ENCODE results near the gene N4BP2L2.

The N4BP2L2 gene

GRCh38 chr13:32527151-32527550 lies 11.4 kb downstream of the N4BP2L2 start:
- DNase-seq, result no peak

GRCh38 chr13:32525766-32526165 lies 12.8 kb downstream of the N4BP2L2 start:
- no peak for DNase-seq

GRCh38 chr13:32515246-32515645 lies 23.3 kb downstream of the N4BP2L2 start:
- DNase-seq, result no peak

GRCh38 chr13:32511482-32511881 lies 27.1 kb downstream of the N4BP2L2 start:
- DNase-seq, result no peak

GRCh38 chr13:32504876-32505275 lies 33.7 kb downstream of the N4BP2L2 start:
- DNase-seq, result no peak

GRCh38 chr13:32504263-32504662 lies 34.3 kb downstream of the N4BP2L2 start:
- no peak for DNase-seq

GRCh38 chr13:32503727-32504126 lies 34.9 kb downstream of the N4BP2L2 start:
- no peak for DNase-seq

- DNase-seq, result no peak
Observed at GRCh38 chr13:32501064-32501463, 37.5 kb downstream of the N4BP2L2 start.

- DNase-seq, result no peak
Observed at GRCh38 chr13:32499538-32500210, 38.9 kb downstream of the N4BP2L2 start.

- DNase-seq, result no peak
Observed at GRCh38 chr13:32497589-32497988, 41.0 kb downstream of the N4BP2L2 start.

GRCh38 chr13:32496599-32497160 lies 41.9 kb downstream of the N4BP2L2 start:
- no peak for DNase-seq

GRCh38 chr13:32495841-32496240 lies 42.8 kb downstream of the N4BP2L2 start:
- DNase-seq, result no peak

- no peak for DNase-seq
Observed at GRCh38 chr13:32495429-32495828, 43.2 kb downstream of the N4BP2L2 start.

- no peak for DNase-seq
Observed at GRCh38 chr13:32491028-32491427, 47.6 kb downstream of the N4BP2L2 start.

- no peak for DNase-seq
Observed at GRCh38 chr13:32476892-32477291, 61.7 kb downstream of the N4BP2L2 start.

- no peak for DNase-seq
Observed at GRCh38 chr13:32476021-32476731, 62.4 kb downstream of the N4BP2L2 start.

GRCh38 chr13:32474999-32475792 lies 63.4 kb downstream of the N4BP2L2 start:
- DNase-seq, result no peak

- DNase-seq, result no peak
Observed at GRCh38 chr13:32473650-32474049, 64.9 kb downstream of the N4BP2L2 start.

- no peak for DNase-seq
Observed at GRCh38 chr13:32472194-32472621, 66.4 kb downstream of the N4BP2L2 start.

- DNase-seq, result no peak
Observed at GRCh38 chr13:32471187-32471922, 67.2 kb downstream of the N4BP2L2 start.

- no peak for DNase-seq
Observed at GRCh38 chr13:32468502-32469142, 70.0 kb downstream of the N4BP2L2 start.

GRCh38 chr13:32456591-32456990 lies 82.0 kb downstream of the N4BP2L2 start:
- DNase-seq, result no peak
